Stimulated activated naive CD4-positive, alpha-beta T cell treated with Interleukin-2 at 50 U/mL for 16 hours (primary cell): ENCODE results near the gene KRT23.

ENCODE experiments used
- DNase-seq: peaks from one replicate; lab custom pipeline; 2025; lab: John Stamatoyannopoulos, UW

KRT23 gene, protein sequence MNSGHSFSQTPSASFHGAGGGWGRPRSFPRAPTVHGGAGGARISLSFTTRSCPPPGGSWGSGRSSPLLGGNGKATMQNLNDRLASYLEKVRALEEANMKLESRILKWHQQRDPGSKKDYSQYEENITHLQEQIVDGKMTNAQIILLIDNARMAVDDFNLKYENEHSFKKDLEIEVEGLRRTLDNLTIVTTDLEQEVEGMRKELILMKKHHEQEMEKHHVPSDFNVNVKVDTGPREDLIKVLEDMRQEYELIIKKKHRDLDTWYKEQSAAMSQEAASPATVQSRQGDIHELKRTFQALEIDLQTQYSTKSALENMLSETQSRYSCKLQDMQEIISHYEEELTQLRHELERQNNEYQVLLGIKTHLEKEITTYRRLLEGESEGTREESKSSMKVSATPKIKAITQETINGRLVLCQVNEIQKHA

GRCh38 chr17:40937384-40937819, at the start of gene KRT23:
Gene KRT23 (minus strand): TSS chr17:40937646. CDS start chr17:40936603, 1,043 bp downstream.
- DNase-seq: no peak

DNA sequence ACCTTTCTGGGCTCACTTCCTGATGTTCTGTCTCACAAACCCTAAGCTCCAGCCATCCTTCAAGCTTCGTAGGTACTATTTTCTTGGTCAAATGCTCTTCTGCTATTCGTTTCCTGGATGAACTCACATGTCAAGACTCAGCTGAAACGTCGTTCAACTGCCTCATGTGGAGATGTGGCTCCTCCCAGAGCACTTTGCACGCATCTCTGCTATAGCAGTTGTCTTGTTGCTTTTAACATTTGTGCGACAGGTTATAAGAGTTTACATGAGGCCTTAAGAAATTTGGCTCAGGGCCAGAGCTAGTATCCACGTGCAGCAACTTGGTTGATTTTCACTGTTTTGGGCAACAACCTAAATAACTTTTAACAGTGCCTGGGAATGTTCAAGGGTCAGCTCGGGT, 49.5 kb upstream of the KRT23 start:
- DNase-seq: no peak

DNA sequence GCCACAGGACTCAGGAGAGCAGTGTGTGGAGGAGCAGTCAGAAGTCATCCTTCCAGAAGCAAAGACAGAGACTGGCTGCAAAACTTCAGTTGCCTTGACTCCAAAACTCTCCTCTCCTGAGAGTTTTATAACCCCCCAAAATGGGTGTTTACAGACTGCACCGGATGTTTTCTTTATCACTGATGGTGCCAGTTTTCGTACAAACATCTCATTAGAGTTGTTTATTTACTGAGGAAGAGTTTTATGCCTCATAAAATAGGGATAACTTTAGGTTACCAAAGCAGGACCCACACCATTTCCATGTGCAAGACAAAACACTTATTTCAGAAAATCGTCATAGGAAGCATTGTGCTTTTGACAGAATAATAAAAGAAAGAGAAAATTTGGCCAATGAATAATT, 46.8 kb upstream of the KRT23 start, which contains the start of gene KRT40:
Gene KRT40 (minus strand): TSS at position 101 of the 400 bp plus-strand sequence. CDS start 53 bp downstream, at position 48.
- DNase-seq: no peak

DNA sequence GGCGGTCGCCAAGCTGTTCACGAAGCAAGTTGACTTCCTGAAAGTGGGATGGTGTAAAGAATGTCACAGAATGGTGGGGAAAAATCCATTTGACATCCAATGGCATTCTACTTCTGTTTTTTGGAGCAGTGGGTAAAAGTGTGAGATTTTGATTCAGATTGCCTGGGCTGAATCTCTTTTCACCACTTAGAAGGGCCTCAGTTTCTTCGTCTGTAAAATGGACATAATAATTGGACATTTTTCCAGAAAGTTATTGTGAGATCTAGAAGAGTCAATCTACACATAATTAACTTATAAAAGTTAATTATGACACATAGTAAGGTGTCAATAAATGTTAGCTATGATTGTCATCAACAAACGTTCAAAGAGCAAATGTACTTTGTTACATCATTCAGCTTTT, 43.7 kb upstream of the KRT23 start:
- no peak for DNase-seq

- no peak for DNase-seq
Observed at GRCh38 chr17:40980596-40980995, 43.1 kb upstream of the KRT23 start.

DNA sequence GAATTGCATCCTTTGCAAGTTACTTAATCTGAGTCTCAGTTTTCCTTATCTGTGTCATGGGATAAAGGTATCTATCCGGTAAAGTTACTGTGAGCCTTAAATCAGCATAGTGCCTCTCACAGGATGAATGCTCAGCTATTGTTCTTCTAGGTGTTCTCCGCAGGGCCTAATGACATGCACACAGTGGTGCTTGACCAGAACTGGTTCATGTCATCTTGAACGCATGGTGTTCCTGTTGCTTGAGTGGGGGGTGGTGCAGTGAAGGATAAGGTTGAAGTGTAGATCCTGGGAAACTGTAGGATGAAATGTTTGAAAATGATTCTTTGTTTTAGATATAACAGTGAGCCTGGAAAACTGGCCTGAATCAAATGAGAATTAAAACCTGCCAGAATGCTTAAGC, 42.7 kb upstream of the KRT23 start:
- no peak for DNase-seq

- DNase-seq: no peak
Observed at GRCh38 chr17:40978575-40979151, 41.2 kb upstream of the KRT23 start.

DNA sequence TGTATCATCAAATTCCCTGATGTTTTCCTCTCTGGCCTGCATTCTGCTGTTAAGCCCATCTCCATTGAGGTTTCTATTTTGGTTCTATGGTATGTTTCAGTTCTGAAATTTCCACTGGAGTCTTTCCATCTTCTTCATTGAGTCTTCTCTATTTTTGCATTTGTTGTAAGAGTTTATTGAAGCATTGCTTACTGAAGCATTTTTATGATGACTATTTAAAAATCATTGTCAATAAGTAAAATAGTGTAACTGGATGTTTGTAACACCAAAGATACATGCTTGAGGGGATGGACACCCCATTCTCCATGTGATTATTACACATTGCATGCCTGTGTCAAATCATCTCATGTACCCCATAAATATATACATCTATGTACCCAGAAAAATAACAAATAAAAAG, 38.1 kb upstream of the KRT23 start:
- no peak for DNase-seq

DNA sequence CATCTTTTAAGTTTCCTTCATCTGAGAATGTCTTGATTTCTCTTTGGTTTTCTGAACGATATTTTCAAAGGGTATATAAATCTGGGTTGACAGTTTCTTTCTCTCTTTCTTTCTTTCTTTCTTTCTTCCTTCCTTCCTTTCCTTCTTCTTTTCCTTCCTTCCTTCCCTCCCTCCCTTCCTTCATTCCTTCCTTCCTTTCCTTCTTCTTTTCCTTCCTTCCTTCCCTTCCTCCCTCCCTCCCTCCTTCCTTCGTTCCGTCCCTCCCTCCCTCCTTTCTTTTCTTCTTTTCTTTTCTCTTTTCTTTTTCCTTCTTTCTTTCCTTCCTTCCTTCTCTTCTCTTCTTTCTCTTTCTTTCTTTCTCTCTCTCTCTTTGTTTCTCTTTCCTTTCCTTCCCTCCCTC, 36.9 kb upstream of the KRT23 start:
- no peak for DNase-seq

DNA sequence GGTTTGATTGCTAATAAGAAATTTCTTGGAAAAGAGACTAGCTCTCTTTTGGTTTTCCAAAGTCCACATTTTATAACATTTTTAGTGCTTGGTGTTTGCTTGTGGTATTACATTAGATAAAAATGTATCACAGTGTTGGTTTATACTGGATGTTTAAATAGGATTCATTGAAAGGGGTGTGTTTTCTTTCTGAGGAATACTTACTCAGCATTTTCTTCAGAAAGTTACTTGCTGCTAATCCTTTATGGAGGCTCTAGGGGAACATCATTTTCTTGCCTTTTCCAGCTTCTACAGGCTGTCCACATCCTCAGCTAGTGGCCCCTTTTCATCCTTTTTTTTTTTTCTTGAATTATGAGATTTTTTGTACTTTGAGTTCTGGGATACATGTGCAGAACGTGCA, 30.1 kb upstream of the KRT23 start:
- no peak for DNase-seq

- no peak for DNase-seq
Observed at GRCh38 chr17:40966848-40967247, 29.4 kb upstream of the KRT23 start, which contains the start of gene KRT39. Gene KRT39 (minus strand): TSS chr17:40966948. CDS start chr17:40966856, 92 bp downstream.

DNA sequence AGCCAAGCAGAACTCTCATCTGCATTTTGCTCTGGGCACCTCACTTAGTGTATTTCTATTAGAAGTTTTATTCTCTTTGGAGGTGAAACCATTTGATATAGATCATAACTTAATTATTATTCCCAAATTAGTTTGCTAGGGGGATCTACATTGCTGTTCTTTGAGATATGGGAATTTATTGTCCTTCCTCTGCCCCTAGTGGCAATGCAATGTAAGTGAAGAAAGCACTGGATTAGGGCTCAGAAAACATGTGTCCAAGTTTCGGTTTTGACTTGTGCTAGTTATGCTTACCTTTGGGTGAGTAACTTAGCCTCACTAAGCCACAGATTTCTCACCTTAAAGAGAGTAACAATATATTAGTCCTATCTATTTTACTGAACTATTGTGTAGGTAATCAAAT, 26.4 kb upstream of the KRT23 start:
- no peak for DNase-seq

DNA sequence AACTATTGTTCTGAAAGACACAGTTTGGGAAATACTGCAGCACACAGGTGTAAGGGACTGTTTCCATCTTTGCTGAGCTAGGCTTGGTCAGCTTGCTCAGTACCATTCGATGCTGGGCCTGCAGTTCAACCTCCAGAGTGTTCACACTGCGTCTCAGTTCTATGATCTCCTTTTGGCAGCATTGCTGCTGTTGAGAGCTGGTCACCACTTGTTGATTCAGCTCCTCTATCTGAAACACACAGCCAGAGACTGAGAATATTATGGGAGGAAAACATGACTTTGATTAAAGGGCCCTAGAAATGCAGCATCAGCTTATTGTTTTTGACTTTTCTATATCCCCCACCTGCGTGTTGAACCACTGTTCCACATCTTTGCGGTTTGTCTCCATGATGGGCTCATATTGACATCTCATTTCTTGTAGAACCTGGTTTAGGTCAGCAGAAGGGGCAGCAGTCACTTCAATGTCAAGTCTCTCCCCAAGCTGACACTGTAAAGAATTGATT, 24.7 kb upstream of the KRT23 start:
- DNase-seq: no peak

DNA sequence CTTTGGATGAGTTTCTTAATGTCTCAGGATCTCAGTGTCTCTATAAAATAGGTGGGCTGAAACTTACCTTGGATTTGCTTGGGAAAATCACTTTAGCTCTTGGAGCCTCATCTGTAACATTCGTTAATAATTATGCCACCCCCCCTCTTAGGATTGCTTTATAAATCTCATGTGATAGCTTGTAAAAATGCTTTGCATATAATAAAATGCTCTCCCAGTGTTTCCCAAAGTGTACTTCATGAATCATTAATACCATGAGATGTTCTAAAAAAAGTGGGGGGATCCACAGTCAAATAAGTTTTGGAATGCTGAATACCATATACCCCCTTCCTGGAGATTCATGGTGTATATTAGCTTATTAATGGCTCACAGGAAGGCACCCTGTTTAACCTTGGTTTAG, 24.1 kb upstream of the KRT23 start:
- DNase-seq: no peak

DNA sequence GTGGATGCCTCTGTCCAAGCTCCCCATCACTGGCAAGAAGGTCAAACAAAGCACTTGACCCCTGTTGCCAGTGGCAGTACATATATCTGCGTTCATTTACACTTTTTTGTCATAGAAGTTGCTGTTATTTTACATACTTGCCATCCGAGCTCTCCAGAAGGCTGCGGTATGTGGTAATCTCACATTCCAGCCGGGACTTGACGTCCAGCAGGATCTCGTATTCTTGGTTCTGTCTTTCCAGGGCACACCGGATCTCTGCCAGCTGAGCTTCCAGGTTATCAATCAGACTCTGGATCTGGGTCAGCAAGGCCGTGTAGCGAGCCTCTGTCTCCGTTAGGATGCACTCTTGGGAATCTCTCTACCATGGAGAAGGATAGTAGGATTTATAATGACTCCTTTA, 22.7 kb upstream of the KRT23 start:
- DNase-seq: no peak

GRCh38 chr17:40958086-40958953, 20.9 kb upstream of the KRT23 start:
- DNase-seq: no peak

DNA sequence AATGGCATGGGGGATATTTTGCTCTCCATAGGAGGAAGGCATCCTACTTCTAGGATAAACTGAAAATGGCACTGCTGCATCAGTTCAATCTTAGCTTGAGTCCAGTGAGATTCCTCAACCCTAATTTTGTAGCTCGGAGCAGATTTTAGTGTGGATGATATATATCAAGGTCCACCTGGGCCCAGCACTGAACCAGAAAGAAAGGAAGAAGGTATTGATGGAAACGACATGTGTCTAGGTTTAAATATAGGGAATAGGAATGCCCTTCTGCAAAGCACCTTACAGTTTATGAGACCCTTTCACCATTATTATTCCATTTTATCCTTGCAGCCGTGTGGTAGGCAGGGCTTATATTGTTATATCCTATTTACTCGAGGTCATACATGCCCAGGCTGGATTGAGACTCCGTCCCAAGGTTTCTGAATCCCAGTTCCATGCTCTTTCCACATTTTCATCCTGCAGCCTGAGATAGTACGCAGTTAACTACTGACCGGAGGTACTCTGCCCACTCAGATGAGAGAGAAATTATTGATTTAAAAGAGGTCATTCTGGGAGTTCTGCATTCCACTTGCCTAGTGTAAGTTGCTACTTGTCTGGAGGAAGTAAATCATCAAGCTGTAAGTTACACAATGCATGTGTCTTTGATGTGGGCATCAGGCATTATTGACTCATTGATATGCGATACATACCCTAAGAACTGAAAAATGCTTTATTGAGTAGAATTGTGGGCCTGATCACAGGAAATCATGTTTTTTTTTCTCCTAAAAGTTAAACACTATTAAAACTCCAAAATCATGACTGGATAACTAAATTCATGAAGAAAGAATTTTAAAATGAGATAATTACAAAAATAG, 19.2 kb upstream of the KRT23 start:
- DNase-seq: no peak

DNA sequence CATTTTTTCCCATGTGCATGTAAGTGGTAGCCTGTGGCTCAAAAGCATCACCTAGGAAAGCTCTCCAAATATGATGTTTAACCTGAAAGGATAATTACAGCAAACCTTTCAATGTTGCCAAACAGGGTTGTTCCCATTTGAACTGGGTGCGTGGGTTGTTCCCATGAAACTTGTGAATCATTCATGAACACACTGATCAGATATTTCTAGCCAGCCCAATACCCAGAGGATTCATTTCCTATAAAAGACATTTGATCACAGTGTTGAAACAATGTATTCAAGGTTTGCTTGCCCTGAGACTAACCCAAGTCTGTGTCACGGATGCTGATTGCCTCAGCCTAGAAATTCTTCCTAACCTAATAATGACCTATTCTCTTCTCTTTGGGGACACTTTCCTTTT, 16.4 kb upstream of the KRT23 start:
- DNase-seq: no peak

DNA sequence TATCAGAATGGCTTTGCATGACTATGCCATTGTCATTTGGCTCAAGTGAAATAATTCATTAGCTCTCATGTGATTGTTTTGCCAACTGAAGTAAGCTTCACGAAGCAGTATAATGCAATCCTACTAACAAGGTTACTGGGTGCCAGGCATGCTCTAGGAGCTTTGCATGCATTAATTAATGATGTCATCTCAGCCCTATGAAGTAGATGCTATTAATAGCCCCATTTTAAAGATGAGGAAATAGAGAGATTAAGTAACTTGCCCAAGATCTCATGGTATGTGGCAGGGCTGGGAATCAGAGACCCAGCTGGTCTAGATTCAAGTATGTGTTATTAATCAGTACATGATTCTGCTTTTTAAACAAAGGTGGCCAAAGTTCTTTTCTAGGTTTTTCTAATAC, 15.2 kb upstream of the KRT23 start:
- no peak for DNase-seq

GRCh38 chr17:40952154-40952553, 14.7 kb upstream of the KRT23 start:
- DNase-seq: no peak

DNA sequence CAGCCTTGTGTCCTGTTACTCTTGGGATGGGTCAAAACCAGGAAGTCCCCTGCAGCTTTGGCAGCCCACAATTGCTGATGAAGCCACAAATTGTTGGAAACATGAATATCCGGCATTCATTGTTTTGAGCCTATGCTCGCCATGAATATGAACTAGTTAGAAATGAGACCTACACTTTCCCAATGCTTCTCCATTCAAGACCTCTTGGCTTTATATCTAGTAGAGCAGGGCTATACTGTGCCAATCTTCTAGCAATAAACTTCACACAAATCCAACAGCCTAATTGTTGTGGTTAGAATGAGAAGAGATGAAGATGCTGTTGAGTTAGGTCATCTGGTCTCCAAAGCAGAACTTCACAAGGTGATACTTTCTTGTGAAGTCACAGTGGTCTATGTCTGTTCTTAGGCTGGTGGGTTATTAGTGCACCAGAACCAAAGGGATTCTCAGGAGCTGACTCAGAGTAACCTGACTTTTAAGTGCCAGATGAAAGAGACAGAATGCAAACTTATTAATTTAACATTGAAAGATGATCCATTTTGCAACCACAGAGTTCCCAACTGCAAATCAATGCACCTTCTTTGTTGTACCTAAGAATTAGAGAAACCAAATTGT, 13.7 kb upstream of the KRT23 start:
- DNase-seq: no peak
